Activated CD8-positive, alpha-beta memory T cell treated with anti-CD3 and anti-CD28 coated beads for 4 hours (primary cell): Measurements from ENCODE around the gene COX8A.

ENCODE experiments used
- DNase-seq, 2 donors: peaks; one replicate each; pipeline ENCODE4 v3.0.0-alpha.2; 2020; ENCODE audit warnings: low read depth in 2 of 2

Gene COX8A

DNA sequence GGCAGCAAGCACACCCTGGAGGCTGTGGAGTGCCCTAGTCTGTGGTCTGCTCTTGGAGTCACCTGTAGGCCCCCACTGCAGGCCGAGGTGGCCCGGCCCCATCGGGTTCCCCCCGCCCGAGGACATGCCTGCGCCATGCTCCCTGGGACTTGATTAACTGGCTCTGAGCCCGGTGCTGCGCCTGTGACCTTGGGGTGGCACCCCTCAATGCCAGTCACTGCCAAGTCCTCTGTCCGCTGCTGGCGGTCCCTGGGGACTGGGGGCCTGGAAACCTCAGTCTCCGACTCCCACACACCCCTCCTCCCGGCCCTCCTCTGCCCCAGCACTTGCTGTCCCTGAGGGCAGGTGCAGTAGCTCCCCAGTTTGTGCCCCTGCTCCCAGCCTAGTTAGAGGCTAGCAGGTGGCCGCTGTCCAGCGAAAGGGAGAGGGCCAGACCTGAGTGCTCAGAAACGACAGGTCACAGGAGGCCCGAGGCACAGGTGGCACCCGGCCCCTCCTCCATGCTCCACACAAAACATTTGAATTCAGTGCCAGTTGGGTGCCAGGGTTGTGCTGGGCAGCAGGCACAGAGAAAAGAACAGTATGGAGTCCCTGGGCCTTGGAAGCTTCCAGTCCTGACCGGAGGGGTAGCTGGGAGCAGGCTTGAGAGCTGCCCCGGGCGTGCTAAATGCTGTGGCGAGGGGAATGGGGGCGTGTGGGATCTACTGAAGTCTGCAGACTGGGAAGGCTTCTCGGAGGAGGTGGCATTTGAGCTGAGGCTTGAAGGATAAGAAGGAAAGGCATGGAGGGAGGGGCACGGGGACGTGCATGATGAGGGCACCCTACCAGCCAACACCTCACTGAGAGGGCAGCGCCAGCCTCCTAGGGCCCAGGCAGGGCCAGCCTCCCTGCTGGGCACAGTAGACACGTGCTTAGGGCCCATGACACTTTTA lies 45.0 kb downstream of the COX8A start:
- DNase-seq, result no peak

DNA sequence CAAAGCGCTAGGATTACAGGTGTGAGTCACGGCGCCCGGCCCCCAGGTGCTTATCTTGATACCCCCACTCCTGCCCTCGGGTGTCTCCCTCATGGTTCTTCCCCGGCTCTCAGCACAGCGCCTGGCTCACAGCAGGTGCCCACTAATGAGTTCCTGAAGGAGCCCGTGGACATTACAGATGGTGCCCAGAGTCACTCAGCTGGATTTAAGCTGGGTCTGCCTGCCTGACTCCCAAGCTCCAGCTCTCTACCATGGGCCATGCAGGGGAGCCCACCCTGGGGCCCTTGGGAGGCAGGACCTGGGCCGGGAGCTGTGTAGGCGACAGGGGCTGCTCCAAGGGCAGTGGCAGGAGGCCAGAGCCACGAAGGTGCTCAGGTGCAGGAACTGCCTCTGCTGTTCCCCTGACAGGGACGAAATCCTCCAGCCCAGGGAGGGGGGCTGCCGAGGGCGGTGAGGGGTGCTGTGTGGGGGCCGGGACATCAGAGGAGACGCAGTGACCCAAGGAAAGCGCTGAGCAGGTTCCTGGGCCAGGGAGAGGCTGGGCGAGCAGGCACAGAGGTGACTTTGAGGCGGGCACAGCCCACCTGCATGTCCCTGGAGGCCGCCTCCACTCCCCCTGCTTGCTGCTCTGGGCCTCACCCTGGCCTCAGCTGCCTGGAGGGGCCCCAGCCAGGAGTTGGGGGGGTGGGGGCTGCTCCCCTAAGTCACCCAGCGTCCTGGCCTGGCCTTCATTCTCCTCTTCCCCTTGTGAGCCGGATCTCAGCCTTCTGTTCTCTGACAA lies 46.7 kb downstream of the COX8A start:
- no peak for DNase-seq

DNA sequence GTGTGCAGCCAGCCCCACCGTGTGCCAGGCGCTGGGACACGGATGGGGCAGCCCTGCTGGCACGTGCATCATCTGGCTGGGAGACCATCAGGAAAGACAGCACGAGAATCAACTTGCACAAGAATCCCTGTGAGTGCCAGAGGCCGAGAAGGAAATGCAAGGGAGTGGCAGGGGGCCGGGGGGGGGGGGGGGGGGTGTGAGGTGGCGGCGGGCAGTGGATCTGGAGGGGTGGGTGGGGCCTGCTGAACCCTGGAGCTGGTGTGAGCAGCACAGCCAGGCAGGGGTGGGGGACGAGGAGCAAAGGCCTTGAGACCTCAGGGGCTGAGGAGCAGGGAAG lies 47.3 kb downstream of the COX8A start:
- DNase-seq, result no peak

DNA sequence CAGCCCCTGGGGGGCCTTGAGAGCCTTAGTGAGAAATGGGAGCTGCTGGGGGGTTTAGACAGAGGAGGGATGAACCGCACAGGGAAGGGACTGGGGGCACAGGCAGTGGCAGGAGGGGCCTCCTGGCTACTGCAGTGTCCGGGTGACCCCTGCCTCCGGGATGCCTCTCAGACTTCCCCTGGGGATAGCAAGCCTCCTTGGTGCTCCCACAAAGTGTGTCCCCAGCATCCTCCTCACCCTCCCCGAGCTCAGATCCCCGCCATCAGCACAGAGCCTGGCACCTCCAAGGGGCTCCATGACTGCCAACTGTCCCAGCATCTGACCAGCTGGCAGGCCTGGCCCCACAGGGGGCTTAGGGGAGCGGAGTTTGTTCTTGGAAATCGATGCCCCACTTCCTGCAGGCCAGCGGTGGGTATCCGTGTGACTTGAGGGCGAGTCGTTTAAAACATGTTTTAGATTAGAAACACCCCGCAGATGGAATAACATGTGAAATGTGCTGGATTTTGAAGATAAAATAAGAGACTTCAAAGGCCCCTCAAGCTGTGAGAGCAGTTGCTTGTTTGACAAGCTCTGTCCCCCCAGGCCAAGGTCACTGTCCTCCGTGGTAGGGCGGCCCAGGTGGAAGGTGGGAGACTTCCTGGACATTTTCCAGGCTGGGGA lies 47.8 kb downstream of the COX8A start:
- DNase-seq, result no peak

DNA sequence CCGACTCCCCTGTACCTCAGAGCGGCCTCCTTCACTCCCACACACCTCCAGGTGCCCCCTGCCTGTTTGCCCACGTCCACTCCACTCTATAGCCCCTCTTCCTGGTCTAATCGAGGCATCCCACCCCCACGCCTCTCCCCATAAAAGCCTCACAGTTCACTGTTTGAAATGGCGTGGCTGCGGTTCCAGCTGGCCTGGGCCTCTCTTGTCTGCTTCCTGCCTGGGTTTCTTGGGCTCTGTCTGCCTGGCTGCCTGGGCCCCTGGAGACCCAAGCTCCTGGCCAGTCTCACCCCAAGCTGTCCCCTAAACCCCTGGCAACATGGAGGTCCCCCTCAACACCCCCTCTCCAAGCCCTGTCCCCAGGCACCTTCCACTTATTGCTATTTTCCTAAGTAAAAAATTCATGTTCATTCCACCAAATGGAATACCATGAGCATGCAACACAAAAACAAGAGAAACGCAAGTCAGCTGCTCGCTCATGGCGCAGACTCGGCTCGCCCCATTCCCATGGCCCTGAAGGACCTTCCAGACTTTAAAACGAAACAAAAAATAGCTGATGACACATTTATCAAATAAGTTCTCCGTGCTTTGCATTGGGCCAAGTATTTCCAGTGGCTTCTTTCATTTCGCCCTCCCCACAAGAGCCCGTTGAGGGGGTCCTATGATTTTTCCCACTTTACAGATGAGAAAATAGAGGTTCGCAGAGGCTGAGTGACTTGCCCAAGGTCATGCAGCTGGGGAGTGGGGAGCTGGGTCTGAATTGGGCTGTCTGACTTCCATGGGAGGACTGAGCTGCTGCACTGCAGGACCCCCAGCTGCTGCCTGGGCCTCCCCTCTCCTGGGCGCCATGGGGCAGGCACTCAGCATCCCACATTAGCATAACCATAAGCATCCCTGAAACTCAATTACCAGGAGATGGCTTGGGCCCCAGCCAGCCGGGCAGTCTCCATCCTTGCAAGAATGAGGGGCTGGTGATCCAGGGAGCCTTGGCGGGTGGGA lies 49.6 kb downstream of the COX8A start:
- no peak for DNase-seq

DNA sequence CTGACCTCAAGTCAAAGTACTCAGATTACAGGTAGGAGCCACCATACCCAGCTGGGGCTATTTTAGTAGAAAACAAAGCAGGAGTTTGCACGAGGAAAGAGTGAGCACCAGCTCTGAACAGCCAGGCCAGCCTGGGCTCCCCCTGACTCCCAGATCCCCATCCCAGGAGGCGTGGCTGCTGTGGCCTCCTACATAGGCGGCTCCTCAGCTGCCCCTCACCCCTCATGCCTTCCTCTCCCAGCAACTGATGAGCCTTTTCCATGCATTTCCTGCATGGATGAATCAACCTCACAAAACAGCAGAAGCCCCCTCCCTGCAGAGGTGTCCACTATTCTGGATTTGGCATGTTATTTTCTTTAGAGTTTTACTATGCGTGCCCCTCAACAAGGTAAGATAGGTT lies 50.8 kb downstream of the COX8A start:
- DNase-seq, result no peak
